Adrenal gland (tissue), 12 donors: ENCODE data around the gene ERN1. TPM values are rescaled to one million over a fixed set of nuclear protein-coding genes. Genes with fewer than 3 reads are reported as not detected.

Source experiments
- DNase-seq, 7 donors: peaks; one replicate each; pipeline ENCODE4 v3.0.0-alpha.2; 2019 to 2020
- H3K27ac ChIP-seq, 5 donors: fragments of 200-600 bp; sonication (generic) in 4 of 5; 1 replicate in 3 of 5; 2 replicates in 2 of 5; pipeline versions ENCODE4 v1.5.1 to v1.8.0; 2016 to 2020; ENCODE audit warnings: mild to moderate bottlenecking in 1 of 5
- H3K27me3 ChIP-seq: fragments of 200-600 bp; 2 replicates; pipeline ENCODE4 v1.8.0; 2021
- H3K36me3 ChIP-seq, 2 donors: fragments of 200-600 bp; replicated peaks in 1 of 2; 1 replicate in 1 of 2; 2 replicates in 1 of 2; pipeline versions ENCODE4 v1.5.1 to v1.8.0; 2018 to 2022
- H3K4me1 ChIP-seq, 2 donors: fragments of 200-600 bp; replicated peaks in 1 of 2; 1 replicate in 1 of 2; 2 replicates in 1 of 2; pipeline versions ENCODE4 v1.5.1 to v1.8.0; 2018 to 2021
- H3K4me3 ChIP-seq, 4 donors: fragments of 200-600 bp; sonication (generic) in 3 of 4; one replicate each; pipeline ENCODE4 v1.5.1; 2016 to 2018
- H3K9me3 ChIP-seq, 3 donors: fragments of 200-600 bp; sonication (generic) in 1 of 3; replicated peaks in 1 of 3; 1 replicate in 2 of 3; 2 replicates in 1 of 3; pipeline versions ENCODE4 v1.5.1 to v1.8.0; 2016 to 2021
- POLR2A ChIP-seq, 2 donors: fragments of 450-650 bp; IDR thresholded peaks; one replicate each; pipeline ENCODE4 v1.6.1; 2017; ENCODE audit warnings: antibody characterized with exemption in 2 of 2, mild to moderate bottlenecking in 2 of 2, moderate library complexity in 1 of 2
- WGBS, 4 donors: extraction: QIAGEN DNeasy Blood & Tissue Kit in 2 of 4; methylation state at CpG; one replicate each; pipeline versions ENCODE4 v1.1.5 to v1.1.7; 2013 to 2017; 5-methylcytosine and 5-hydroxymethylcytosine counted together
- intact Hi-C, 2 donors: fragments of 100-400 bp; cut with DNase I; formaldehyde crosslinking; loops; one replicate each; pipeline versions ENCODE4 v1.14.1 to v1.15.0; 2022 to 2023
- polyA plus RNA-seq, 3 donors: library from polyadenylated mRNA; stranded (reverse); fragments of 200-250 nt in 2 of 3; fragments of 350-450 nt in 1 of 3; fragmentation: Illumina TruSeq in 1 of 3; extraction: RNeasy Lipid Tissue Mini Kit (QIAGEN cat#74804) in 1 of 3; gene quantifications; one replicate each; pipeline ENCODE4 v1.2.3, GENCODE V29; 2013 to 2014
- total RNA-seq, 9 donors: library from RNA; depleted of rRNA in 4 of 9; stranded (reverse); fragments of >200 nt in 4 of 9; fragments of 120-200 nt in 1 of 9; fragmentation: NEBNext Ultra II Directional in 1 of 9; extraction: Animal tissue kit (Norgen Biotek cat#: 25700) in 1 of 9; gene quantifications; one replicate each; pipeline versions ENCODE4 v1.1.0 to v1.2.4, GENCODE V29; 2013 to 2023
- TF ChIP-seq, protein P1 (sequence below), 6 experiments: fragments of 450-650 bp in 4 of 6; fragments of 200-600 bp in 2 of 6; sonication (generic) in 1 of 6; IDR thresholded peaks; 1 replicate in 5 of 6; 2 replicates in 1 of 6; pipeline versions ENCODE4 v1.5.1 to v1.8.0; 2016 to 2021; ENCODE audit warnings: antibody characterized with exemption in 6 of 6, mild to moderate bottlenecking in 2 of 6, moderate library complexity in 1 of 6
- donor health status: healthy with polysubstance abuse.
- donor health status: Bipolar disorder and iron deficiency.
- donor health status: DM: yes; HTN: yes; CAD: no.
- donor health status: DM: no; HTN: no; CAD: no.
- donor health status: DM: no; HTN: no; CAD: no.
- donor health status: DM: yes; HTN: yes; CAD: no.

The ERN1 gene
- total and polyA plus RNA-seq, 12 donors: 31.9 to 205 (median 63.1) TPM

DNA sequence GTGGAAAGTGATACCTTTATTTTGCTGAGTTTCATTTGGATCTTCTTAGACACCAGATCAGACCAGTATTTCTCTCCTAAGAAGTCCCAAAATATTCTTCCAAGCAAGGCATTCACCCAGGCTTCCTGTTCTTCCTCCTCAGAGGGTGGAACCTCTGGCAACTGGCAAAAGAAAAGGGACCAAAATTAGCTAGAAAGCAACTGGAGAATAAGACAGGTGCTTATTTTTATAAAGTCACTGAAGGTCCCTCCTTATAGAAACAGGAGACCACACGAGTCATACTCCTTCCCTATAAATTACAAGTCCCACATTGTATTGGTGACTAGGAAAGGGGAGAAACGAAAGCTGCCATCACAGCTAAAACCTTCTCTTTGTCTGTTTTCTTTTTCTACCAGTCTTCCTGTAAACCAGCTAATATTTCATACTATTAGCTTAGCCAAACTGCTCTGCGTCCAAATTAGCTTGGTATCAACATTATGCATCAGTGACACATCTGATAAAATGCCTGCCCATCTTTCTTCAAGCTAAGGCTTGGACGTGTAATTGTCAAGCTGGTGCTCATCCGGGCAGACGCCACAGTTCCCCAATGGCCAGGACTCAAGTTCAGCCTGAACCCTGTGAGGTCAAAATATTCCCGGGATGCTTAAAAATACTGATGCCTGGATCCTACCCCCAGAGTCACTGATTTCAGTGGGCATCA, 47.5 kb upstream of the ERN1 start:
- Histone ChIP-seq H3K36me3 (no peaks in the 10 kb centered on the region), H3K27ac (peak overlapping the region in 3 of 5 donors; percentile 4 to 87 (median 87)), H3K4me3 (no peak overlapping the region), H3K9me3 (no peaks in the 10 kb centered on the region), H3K4me1 (peaks cover 42 to 44% of the 10 kb centered on the region in 2 donors), H3K27me3 (no peaks in the 10 kb centered on the region)
- intact Hi-C loops: no loop called here
- no peak for TF ChIP-seq POLR2A (IDR thresholded peaks at IDR 0.05)
- TF ChIP-seq, protein P1, sequence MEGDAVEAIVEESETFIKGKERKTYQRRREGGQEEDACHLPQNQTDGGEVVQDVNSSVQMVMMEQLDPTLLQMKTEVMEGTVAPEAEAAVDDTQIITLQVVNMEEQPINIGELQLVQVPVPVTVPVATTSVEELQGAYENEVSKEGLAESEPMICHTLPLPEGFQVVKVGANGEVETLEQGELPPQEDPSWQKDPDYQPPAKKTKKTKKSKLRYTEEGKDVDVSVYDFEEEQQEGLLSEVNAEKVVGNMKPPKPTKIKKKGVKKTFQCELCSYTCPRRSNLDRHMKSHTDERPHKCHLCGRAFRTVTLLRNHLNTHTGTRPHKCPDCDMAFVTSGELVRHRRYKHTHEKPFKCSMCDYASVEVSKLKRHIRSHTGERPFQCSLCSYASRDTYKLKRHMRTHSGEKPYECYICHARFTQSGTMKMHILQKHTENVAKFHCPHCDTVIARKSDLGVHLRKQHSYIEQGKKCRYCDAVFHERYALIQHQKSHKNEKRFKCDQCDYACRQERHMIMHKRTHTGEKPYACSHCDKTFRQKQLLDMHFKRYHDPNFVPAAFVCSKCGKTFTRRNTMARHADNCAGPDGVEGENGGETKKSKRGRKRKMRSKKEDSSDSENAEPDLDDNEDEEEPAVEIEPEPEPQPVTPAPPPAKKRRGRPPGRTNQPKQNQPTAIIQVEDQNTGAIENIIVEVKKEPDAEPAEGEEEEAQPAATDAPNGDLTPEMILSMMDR (IDR thresholded peaks at IDR 0.05): no peak
- peak in 1 of 7 donors; percentile 51 for DNase-seq
- 50 to 76% (median 66%) methylated on average over 6 to 7 of the region's 7 CpGs for WGBS, 4 donors

DNA sequence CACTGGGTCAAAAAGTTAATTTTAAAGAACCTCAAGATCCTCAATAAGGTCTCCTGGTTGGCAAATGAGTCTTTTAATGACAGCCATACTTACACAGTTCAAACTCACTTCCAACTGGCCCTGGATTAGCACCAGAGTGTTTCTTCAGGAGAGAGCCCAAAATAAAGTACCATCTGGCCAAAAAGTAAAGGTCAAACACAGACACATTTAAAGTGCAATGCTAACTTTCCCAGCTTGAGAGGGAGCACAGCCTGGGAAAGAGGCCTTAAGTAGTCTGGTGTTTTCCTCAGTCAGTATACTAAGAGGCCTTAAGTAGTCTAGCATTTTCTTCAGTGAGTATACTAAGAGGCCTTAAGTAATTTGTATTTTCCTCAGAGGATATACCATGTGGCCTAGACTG, 46.6 kb upstream of the ERN1 start:
- TF ChIP-seq POLR2A (IDR thresholded peaks at IDR 0.05): no peak
- TF ChIP-seq, protein P1 (IDR thresholded peaks at IDR 0.05): no peak
- H3K27me3 ChIP-seq: no peaks in the 10 kb centered on the region

DNA sequence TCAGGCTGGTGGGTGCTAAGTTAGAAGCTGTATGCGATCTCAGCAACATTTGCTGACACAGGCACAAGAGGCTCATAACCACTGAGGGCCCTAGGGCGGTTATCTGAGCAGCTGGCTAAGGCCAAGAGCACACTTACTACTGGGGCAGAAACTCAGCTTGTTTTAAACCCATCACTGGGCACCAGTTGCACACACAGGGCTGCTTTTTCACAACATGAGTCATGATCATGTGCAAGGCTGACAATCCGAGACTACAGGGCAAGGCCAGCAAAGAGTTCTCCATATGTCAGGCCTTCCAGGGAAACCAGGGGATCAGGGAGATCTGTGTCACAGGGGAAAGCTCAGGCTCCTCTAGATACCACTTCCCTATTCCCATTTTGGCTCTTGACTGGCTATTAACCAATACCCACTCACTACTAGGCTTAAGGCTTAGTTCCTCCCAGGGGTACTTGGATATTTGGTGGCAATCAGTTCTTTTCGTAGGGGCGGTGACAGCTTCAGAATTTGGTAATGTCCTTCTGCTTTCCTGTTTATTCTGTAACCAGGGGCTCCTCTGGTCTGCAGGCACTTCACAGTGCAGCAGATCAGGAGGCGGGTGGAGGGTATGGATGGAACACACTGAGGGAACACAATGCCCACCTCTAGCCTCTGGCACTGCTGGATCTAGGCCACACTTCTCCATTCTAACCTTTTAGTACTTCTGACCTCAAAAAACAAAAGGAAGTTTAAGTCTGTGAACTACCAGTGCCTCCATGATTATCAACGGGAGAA, 44.9 kb upstream of the ERN1 start:
- no peaks in the 10 kb centered on the region for H3K9me3 ChIP-seq
- DNase-seq: peak; percentile 71 to 91 (median 85)
- H3K4me1 ChIP-seq: peaks cover 38 to 44% of the 10 kb centered on the region in 2 donors
- no peak overlapping the region for H3K4me3 ChIP-seq
- WGBS, 4 donors: 61 to 71% (median 66%) methylated on average over 4 to 7 of the region's 7 CpGs
- intact Hi-C loops: no loop called here
- peak overlapping the region; percentile 54 to 87 (median 65) for H3K27ac ChIP-seq
- H3K36me3 ChIP-seq: peaks cover 0 to 6% of the 10 kb centered on the region in 2 donors
- H3K27me3 ChIP-seq: no peaks in the 10 kb centered on the region
- peak in 1 of 2 donors; percentile 55 for TF ChIP-seq POLR2A (IDR thresholded peaks at IDR 0.05)
- TF ChIP-seq, protein P1 (IDR thresholded peaks at IDR 0.05): no peak

More for the DNA sequence above, 46.6 kb upstream of the ERN1 start:
- H3K36me3 ChIP-seq: no peaks in the 10 kb centered on the region
- no peak for DNase-seq
- H3K27ac ChIP-seq: peak overlapping the region in 3 of 5 donors; percentile 65 to 87 (median 87)
- H3K9me3 ChIP-seq: no peaks in the 10 kb centered on the region
- intact Hi-C loops: no loop called here
- H3K4me3 ChIP-seq: no peak overlapping the region
- peaks cover 42 to 44% of the 10 kb centered on the region in 2 donors for H3K4me1 ChIP-seq

DNA sequence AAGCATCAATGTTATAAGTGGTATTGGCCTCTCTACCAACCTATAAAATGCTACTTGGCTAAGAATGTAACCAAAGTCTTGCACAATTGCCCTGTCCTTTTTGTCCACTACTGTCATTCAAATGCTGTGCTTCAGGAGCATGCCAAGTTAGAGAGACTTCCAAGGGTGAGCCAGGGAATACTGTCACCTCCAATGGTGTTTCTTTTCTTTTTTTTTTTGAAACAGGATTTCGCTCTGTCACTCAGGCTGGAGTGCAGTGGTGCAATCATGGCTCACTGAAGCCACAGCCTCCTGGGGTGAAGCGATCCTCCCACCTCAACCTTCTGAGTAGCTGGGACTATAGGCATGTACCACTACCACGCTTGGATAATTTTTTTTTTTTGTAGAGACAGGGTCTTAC, 43.7 kb upstream of the ERN1 start:
- Histone ChIP-seq H3K4me1 (peaks cover 36 to 44% of the 10 kb centered on the region in 2 donors), H3K27me3 (no peaks in the 10 kb centered on the region), H3K27ac (peak overlapping the region in 2 of 5 donors; percentile 87), H3K9me3 (no peaks in the 10 kb centered on the region), H3K36me3 (peaks cover 0 to 14% of the 10 kb centered on the region in 2 donors), H3K4me3 (no peak overlapping the region)
- intact Hi-C loops: no loop called here
- WGBS, 4 donors: 88 to 94% (median 90%) methylated on average over 3 of the region's 3 CpGs
- no peak for TF ChIP-seq POLR2A (IDR thresholded peaks at IDR 0.05)
- TF ChIP-seq, protein P1 (IDR thresholded peaks at IDR 0.05): no peak
- DNase-seq: peak in 1 of 7 donors; percentile 48
